Rectal smooth muscle tissue (tissue), 1 donor: Measurements from ENCODE around the gene PKIB.

Source experiments
- H3K27ac ChIP-seq: one replicate; pipeline ENCODE4 v1.7.0; 2013; ENCODE audit warnings: low read depth, low read length, inconsistent platforms
- H3K27me3 ChIP-seq: one replicate; pipeline ENCODE4 v1.7.0; 2013; ENCODE audit warnings: low read length; ENCODE audit not compliant: control insufficient read depth, insufficient read depth
- H3K36me3 ChIP-seq: one replicate; pipeline ENCODE4 v1.7.0; 2013; ENCODE audit warnings: low read length; ENCODE audit not compliant: control insufficient read depth, insufficient read depth
- H3K4me1 ChIP-seq: one replicate; pipeline ENCODE4 v1.7.0; 2013; ENCODE audit warnings: low read length; ENCODE audit not compliant: control insufficient read depth, insufficient read depth
- H3K4me3 ChIP-seq: one replicate; pipeline ENCODE4 v1.7.0; 2013; ENCODE audit warnings: low read length
- H3K9ac ChIP-seq: one replicate; pipeline ENCODE4 v1.7.0; 2013; ENCODE audit warnings: low read length

PKIB gene

DNA sequence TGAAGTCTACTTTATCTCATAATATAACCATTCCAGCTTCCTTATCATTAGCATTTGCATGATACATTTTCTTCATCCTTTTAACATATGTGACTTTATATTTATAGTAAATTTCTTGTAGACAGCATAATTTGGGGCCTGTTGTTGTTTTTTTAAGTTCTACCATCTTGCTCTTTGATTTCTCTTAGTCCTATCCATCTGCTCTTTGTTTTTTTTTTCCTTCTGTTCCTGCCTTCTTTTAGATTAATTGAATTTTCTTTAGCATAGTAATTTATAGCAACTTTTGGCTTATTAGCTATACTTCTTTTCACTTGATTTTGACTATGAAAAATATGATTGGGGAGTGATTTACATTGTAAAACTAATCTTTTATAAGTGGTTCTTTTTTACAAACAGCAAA, 150.1 kb downstream of the PKIB start:
- no peaks in the 10 kb centered on the region for H3K36me3 ChIP-seq
- H3K4me1 ChIP-seq, result no peaks in the 10 kb centered on the region
- no peak overlapping the region for H3K9ac ChIP-seq
- no peak overlapping the region for H3K27ac ChIP-seq
- no peak overlapping the region for H3K4me3 ChIP-seq
- no peaks in the 10 kb centered on the region for H3K27me3 ChIP-seq

DNA sequence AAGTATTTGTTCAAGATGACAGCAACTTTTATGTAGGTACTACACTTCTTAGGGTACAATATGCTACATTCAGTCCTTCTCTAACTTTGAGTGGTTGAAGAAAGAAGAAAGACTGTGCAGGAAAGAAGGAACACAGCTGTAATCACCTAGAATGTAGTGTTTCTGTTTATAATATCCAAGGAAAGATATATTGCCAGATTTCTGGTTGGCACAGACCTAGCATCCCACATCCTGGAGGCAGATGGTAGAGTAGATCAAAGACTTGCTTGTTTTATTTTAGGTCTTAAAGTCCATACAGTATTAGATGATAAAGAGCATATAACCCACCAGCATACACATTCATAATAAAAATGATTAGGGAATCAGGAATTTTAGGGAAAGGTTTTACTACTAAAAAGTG, 156.1 kb downstream of the PKIB start:
- H3K4me3 ChIP-seq, result no peak overlapping the region
- no peaks in the 10 kb centered on the region for H3K4me1 ChIP-seq
- H3K27me3 ChIP-seq, result no peaks in the 10 kb centered on the region
- no peak overlapping the region for H3K27ac ChIP-seq
- no peak overlapping the region for H3K9ac ChIP-seq
- no peaks in the 10 kb centered on the region for H3K36me3 ChIP-seq

- no peaks in the 10 kb centered on the region for H3K36me3 ChIP-seq
- H3K27me3 ChIP-seq, result no peaks in the 10 kb centered on the region
- no peak overlapping the region for H3K9ac ChIP-seq
- H3K4me3 ChIP-seq, result no peak overlapping the region
- no peak overlapping the region for H3K27ac ChIP-seq
- H3K4me1 ChIP-seq, result no peaks in the 10 kb centered on the region
These were observed 160.8 kb downstream of the PKIB start for GRCh38 chr6:122770835-122771601.

DNA sequence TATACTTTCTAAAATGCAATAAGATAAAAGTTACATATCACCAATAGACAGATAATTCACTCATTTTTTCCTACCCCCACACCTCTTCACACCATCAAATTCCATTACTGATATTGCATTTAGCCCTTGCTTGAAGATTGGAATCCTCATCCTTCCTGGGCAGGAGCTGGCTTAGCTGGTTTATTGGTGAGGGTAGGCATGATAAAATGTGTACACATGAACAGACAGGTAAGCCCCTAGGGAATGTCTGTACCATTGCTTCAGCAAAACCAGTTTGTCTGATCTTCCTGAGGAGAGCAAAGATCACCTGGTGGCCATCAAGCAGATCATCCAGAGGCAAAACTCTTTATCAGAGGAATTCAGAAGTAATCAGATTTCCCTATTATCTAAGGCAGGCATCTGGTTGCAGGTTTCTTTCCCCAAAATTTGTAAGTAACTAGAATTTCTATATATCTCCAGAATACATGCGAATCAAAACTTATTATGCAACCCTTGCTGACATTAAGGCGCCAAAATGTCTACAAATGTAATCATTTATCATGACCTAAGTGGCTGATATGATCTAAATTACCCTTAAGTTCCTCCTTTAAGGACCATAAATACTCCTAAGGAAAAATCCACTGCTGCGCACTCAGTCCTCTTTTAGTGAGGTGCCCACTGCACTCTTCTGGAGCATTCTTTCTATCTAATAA, 162.7 kb downstream of the PKIB start:
- Histone ChIP-seq H3K36me3 (no peaks in the 10 kb centered on the region), H3K4me1 (no peaks in the 10 kb centered on the region)

More for the DNA sequence above, 162.7 kb downstream of the PKIB start:
- no peak overlapping the region for H3K27ac ChIP-seq
- H3K9ac ChIP-seq, result no peak overlapping the region
- no peak overlapping the region for H3K4me3 ChIP-seq
- no peaks in the 10 kb centered on the region for H3K27me3 ChIP-seq
